C4-2B (cell line): ENCODE measurements around the gene TMEM121.

Experiments used
- ZFX ChIP-seq: fragments of 450-650 bp; IDR thresholded peaks from 2 replicates; pipeline ENCODE4 v1.6.1; 2017
- TF ChIP-seq, protein P1 (sequence below): fragments of 450-650 bp; conservative IDR thresholded peaks from 2 replicates; pipeline ENCODE4 v1.5.1; 2017; ENCODE audit warnings: mild to moderate bottlenecking

- TF ChIP-seq, protein P1, sequence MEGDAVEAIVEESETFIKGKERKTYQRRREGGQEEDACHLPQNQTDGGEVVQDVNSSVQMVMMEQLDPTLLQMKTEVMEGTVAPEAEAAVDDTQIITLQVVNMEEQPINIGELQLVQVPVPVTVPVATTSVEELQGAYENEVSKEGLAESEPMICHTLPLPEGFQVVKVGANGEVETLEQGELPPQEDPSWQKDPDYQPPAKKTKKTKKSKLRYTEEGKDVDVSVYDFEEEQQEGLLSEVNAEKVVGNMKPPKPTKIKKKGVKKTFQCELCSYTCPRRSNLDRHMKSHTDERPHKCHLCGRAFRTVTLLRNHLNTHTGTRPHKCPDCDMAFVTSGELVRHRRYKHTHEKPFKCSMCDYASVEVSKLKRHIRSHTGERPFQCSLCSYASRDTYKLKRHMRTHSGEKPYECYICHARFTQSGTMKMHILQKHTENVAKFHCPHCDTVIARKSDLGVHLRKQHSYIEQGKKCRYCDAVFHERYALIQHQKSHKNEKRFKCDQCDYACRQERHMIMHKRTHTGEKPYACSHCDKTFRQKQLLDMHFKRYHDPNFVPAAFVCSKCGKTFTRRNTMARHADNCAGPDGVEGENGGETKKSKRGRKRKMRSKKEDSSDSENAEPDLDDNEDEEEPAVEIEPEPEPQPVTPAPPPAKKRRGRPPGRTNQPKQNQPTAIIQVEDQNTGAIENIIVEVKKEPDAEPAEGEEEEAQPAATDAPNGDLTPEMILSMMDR: no peak
- no peak for TF ChIP-seq ZFX
These were observed 23.1 kb downstream of the TMEM121 start for GRCh38 chr14:105549481-105549880.
